HUDEP-2 (cell line): ENCODE measurements around the gene SLC6A11.

Experiments
- DNase-seq, 76 experiments: peaks; one replicate each; lab custom pipeline; 2025; ENCODE audit not compliant: unreplicated experiment in 76 of 76; lab: John Stamatoyannopoulos, UW

Gene SLC6A11

DNA sequence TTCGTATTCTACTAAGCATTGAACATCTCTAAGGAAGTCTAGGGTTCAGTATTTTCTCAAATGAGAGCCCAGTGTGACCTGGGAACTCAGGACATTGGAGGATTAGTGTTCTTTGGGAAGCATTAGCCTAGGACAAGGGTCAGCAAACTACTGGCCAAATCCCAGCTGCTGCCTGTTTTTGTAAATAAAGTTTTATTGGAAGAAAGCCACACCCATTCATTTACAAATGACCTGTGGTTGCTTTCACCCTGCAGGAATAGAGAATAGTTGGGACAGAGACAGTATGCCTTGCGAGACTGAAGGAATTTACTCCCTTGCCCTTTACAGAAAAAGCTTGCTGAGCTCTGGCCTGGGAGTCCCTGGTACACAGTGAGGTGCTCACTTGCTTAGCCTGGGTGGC, 20.6 kb downstream of the SLC6A11 start:
- DNase-seq = no peak

DNA sequence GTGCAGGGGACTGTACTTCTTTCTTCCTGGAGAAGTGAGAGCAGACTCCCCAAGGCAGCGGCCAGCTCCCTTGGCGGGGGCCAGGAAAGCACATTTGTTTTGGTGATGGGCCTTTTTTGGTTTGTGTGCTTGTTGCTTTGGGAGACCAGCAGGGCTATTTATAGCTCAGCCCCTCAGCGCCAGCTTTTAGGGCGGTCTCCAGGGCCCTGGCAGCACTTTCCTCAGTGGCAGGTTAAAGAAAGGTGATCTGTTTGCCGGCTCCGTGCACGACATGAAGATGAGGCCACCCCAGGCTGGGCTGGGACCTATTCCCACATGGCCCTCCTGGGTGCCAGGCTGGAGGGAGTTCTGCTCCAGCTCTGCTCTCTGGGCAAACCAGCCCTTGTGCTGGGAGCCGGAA, 21.8 kb downstream of the SLC6A11 start:
- no peak for DNase-seq

DNA sequence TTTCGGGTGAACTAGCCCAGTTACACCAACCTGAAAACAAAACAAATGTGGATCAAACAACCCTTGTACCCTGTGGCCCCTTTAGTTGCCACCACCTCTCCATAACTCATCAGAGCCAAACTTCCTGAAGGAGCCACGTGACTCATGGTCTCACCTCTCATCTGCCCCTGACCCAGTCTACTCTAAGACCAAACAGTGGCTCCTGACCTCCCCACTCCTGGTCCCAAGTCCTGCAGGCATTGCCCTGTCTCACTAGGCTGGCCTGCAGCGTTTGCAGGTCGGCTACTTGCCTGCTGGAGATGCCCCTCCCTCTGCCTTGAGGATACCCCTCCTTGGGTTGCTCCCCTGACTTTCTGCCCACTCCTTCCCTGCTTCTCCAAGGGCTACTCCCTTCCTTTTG, 23.1 kb downstream of the SLC6A11 start:
- no peak for DNase-seq

DNA sequence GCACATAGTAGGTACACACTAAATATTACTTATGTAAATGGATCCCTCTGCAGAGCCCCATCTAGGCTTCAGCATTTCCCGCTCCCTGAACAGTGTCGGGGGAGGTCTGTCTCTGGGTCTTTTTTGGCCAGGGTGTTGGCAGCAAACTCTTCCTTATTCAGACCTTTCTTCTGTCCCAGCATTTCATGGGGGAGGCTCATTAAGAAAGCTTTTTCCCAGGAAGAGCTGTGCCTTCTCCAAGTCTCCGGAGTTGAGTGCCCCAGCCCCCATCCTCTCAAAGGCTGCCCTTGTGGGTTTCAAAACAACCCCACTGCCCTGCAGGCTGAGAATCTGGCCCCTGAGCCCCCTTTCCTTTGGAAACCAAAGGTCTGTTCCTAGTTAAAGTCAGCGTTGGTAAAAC, 25.1 kb downstream of the SLC6A11 start:
- no peak for DNase-seq

DNA sequence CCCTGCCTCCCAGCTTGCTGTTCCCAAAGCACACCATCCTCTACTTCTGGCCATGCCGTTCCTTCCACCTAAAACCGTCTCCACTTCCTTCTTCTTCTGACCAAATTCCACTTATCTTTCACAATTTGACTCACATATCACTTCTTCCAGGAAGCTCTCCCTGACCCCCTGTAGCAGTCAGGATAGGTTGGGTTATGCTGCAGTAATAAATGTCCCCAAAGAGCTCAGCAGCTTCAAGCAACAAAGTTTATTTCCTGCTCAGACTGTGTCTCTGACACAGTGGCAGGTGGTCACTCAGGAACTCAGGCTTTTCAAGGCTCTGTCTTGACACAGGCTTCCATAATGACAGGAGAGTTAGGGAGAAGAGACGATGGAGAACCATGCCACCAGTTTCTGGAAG, 27.4 kb downstream of the SLC6A11 start:
- DNase-seq = no peak

DNA sequence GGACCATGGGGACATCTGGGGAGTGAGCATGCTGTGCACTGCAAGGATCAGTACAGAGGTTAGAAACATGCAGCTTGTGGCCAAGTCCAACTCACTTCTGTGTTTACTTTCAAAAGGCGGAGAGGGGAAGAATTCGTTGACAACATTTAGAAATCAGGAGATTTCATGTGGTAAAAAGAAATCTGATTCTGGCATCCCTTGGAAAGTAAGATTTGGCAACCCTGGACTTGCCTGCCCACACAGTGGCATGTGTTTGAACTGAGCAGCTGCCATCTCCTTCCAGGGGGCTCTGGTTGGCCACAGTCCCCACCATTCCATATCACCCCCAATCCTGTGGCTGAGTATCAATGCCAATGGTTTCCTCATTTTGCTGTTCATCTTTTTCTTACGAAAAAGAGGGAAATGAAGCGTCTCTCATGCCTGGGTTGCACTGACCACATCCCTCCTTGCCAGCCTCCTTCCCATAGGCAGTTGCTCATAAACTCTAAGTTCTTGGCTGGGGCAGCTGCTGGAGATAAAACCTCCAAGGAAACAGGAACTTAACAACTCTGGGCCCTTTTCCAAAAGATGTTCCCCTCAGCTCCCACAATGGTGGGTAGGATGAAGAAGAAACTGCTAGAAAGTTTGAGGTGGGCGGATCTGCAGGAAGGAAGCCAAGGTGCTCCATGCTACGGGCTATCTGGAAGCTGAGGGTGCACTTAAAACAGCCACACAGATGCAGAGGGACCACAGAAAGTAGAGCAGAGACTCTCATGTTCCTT, 29.2 kb downstream of the SLC6A11 start:
- no peak for DNase-seq

DNA sequence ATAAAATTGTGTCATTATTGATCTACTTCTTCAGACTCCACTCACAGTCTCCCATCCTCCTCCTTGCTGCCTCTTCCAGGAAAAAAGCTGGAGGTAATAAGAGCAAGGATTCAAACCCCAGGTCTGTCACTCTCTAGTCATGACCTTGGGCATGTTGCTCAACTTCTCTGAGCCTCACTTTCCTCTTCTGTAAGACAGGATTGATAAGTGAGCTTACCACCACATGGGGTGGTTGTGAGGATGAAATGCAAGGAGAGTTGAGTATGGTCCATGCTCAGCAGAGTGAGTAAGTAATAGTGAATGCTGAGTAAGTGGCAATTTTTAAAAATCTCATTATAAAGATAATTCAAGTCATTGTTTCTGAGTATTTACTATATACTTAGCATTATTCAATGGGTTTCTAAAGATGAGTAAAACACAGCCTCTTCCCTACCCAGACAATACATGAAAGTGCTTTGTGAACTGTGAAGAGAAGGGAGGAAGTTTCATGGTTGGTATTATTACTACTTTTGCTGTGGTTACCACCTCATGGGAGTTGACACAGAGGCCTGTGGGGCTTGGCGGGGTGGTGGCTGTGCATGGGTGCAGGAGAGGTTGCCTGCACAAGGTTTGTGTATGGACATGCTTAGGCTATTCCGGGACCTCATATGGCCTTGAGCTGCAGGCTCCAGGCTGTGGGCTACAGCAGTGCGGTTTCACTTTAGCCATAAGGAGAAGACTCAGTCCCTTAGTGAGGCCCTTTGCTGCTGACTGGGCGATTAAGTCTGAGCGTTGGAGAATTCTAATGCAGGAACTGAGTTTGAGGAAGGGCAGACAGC, 30.0 kb downstream of the SLC6A11 start:
- DNase-seq = no peak

- no peak for DNase-seq
These were observed 30.6 kb downstream of the SLC6A11 start for GRCh38 chr3:10846657-10846975.

DNA sequence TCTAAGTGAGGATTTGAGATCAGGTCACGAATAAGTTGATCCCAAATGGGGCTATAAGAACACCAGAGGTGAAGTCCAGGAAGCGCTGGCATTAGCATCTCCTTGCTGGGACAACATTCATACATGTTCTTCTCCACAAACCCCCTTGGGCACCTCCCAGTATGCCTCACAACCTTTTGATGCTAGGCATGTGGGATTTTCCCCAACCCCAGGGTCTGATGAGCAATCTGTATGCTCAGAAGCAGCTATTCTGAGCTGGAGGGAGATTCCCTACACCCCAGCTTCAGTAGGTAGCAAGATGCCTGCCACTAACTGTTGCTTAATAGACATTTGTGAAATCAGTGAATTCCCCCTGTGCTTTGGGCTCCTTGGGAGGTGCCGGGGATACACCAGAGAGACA, 32.2 kb downstream of the SLC6A11 start:
- DNase-seq = no peak

DNA sequence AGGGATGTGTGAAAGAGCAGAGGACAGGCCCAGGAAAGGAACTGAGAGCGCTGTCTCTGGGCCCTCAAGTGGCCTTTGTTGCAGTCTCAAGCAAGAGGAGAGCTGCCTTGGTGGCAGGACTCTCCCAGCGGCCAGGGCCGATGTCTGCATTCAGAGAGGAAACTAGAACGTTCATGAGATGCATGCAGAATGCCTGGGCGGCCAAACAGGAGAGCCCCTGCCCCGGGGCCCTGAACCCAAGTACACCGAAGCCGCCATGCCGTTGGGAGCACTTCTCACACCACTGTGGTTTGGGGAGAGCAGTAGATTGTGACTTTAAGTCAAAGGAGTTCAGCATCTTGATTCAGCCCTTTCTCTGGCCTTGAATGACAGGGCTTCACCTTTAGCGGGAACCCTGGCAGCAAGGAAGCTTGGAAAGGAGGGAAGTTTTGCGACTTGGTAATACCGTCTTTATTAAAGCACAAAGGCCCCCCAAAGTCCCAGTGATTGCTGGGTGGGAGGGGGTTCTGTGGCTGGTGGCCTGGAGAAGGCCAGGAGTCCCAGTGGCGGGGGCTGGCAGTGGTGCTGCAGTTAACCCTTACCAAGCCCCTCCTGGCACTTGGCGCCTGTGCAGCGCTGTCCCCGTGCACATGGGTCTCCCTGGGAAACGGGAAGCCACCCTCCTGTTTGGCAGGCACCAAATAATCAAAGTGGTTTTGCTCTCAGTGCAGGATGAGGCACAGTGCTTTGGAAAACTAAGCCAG, 36.2 kb downstream of the SLC6A11 start:
- DNase-seq = no peak

- no peak for DNase-seq
These were observed 39.2 kb downstream of the SLC6A11 start for GRCh38 chr3:10855083-10855870.

DNA sequence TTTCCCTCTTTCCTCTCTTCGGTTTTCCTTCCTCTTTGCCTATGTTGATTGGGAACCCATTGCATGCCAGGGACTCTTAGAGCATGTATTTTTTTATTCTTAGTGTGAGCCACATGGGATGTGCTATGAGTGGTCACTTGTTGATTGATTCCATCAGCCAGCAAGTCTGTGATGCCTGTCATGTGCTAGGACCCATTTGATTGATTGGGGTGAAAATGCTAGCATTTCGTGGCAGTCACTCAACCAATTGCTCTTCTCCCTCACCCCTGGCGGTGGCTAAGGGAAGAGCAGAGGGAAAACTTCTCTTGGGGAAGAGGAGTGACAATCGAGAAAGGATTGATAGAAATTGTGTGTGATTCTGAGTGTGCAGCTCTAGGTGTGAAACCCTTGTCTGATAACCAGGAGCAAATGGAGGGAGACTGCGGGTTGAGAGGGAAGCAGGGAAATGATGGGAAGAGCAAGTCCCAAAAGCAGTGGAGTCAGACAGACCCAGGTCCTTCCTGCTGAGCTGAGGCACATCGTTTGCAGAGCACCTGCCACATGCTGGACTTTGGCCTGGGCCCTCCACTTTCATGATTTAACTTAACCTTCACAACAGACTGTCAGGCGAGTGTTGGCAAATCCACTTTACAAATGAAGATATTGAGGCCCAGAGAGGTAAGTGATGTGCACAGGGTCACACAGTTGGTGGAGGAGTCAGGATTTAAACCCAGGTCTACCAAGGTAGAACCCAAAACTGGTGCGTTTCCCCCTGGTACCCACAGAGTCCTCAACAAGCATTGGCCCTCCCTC, 40.0 kb downstream of the SLC6A11 start:
- DNase-seq = peak in 1 of 76 experiments; percentile 4

GRCh38 chr3:10857235-10857634, 41.2 kb downstream of the SLC6A11 start:
- no peak for DNase-seq

DNA sequence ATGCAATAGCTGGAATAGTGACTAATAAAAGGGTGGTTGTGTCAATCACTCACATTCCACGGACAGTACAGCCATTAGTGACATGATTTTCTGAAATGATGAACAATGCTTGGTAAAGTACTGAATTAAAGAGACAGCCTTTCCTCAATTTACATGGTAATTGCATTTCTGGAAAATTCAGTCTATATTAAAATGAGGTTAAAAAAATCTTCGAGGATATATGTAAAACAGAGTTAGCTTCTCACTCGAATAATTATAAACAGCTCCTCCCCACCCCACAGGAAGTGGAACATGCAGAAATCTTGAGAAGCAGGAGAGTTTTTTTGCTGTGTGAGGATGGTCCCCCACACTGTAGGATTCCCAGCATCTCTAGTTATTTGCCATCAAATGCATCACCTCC, 42.1 kb downstream of the SLC6A11 start:
- DNase-seq = no peak

DNA sequence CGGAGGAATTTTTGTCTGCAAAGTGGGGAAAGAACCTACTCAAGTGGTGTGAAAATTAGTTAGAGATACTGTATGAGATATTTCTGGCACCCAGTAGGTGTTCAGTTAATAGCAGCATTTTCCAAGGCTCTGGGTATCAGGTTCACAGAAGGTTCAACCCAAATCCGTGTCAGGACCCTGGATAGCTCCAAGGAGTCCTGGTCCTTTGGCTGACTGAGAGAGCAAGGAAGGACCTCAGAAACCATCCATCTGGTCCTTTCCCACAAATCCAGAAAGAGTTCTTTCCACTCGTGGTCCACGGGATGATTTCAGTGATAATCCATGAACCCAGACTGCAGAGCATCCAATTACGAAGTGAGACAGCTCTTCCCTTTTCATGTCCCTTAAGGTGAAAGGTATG, 51.4 kb downstream of the SLC6A11 start:
- DNase-seq = peak in 22 of 76 experiments; percentile 1 to 18 (median 9)

DNA sequence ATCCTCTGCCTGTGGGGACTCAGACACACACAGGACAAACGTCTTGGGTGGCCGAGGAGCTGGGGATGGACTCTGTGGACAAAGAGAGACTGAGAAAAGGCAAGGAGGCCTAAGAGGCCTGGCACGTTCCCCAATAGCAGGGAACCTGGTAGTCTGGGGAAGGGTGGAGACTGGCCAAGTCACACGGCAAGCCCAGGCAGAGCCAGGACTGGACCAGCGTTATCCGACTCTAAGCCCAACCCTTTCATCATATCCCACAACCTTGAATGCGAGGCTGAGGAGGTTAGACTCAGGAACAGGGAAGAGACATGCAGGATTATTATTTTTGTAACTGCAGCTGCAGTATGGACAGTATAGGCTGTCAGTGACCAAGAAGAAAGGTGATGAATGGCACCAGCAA, 53.4 kb downstream of the SLC6A11 start:
- no peak for DNase-seq

GRCh38 chr3:10870296-10870695, 54.3 kb downstream of the SLC6A11 start:
- no peak for DNase-seq

- DNase-seq = no peak
These were observed 57.4 kb downstream of the SLC6A11 start for GRCh38 chr3:10873415-10873814.

DNA sequence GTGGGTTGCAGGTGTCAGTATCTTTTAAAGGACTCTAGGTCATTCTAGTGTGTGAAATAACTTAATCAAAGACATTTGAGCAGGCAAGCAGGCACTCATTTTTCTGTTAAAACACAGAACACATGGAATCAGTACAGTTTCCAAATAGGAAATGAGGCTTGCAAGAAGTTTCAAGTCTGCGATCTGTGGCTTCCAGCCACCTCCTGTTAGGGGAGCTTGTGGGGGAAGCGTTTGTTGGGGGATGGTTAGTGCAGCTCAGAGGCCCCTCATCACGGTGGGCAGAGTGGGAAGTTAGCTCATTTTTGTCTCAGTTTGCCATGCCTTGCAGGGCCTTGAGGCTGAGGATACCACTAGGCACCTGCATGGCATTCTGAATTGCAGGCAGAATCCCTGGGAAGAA, 59.9 kb downstream of the SLC6A11 start:
- no peak for DNase-seq

- DNase-seq = no peak
These were observed 60.6 kb downstream of the SLC6A11 start for GRCh38 chr3:10876661-10877060.
